ENCODE data around the gene HSD17B2.

Gene HSD17B2, protein sequence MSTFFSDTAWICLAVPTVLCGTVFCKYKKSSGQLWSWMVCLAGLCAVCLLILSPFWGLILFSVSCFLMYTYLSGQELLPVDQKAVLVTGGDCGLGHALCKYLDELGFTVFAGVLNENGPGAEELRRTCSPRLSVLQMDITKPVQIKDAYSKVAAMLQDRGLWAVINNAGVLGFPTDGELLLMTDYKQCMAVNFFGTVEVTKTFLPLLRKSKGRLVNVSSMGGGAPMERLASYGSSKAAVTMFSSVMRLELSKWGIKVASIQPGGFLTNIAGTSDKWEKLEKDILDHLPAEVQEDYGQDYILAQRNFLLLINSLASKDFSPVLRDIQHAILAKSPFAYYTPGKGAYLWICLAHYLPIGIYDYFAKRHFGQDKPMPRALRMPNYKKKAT

DNA sequence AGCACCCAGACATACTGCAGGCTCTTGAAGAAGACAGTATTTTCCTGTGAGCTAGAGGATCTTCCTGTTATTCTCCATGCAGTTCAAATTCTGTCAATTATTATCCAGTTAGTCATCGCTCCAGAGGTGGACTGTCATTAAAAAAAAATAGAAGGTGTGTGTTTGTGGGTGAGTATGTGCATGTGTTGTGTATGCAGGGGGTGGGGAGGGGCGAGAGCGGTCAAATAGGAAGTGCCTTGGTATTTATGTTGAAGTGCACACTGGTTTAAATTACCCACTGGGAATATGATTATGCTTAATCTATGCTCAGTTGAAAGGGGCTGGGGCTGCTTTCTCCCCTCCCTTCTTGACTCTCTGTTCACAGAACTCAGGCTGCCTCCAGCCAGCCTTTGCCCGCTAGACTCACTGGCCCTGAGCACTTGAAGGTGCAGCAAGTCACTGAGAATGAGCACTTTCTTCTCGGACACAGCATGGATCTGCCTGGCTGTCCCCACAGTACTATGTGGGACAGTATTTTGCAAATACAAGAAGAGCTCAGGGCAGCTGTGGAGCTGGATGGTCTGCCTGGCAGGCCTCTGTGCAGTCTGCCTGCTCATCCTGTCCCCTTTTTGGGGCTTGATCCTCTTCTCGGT lies at the start of gene HSD17B2:
HSD17B2 (plus strand) TSS at position 273 of the 632 bp plus-strand sequence; CDS start at position 445, 172 bp downstream.
- no peak for DNase-seq (ENCODE audit: low spot score)
- no peak within 1 kb of the TSS for H3K4me3 ChIP-seq
- no peak within 1 kb of the TSS for H3K27ac ChIP-seq
- TF ChIP-seq, protein P1, sequence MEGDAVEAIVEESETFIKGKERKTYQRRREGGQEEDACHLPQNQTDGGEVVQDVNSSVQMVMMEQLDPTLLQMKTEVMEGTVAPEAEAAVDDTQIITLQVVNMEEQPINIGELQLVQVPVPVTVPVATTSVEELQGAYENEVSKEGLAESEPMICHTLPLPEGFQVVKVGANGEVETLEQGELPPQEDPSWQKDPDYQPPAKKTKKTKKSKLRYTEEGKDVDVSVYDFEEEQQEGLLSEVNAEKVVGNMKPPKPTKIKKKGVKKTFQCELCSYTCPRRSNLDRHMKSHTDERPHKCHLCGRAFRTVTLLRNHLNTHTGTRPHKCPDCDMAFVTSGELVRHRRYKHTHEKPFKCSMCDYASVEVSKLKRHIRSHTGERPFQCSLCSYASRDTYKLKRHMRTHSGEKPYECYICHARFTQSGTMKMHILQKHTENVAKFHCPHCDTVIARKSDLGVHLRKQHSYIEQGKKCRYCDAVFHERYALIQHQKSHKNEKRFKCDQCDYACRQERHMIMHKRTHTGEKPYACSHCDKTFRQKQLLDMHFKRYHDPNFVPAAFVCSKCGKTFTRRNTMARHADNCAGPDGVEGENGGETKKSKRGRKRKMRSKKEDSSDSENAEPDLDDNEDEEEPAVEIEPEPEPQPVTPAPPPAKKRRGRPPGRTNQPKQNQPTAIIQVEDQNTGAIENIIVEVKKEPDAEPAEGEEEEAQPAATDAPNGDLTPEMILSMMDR (IDR thresholded peaks at IDR 0.05) = no peak

GRCh38 chr16:81987121-81987520 lies 47.9 kb upstream of the HSD17B2 start:
- no peak overlapping the region for H3K4me3 ChIP-seq
- H3K27ac ChIP-seq = no peak overlapping the region
- TF ChIP-seq, protein P1 (IDR thresholded peaks at IDR 0.05) = no peak
- no peak for DNase-seq (ENCODE audit: low spot score)

GRCh38 chr16:81987706-81988105 lies 47.3 kb upstream of the HSD17B2 start:
- TF ChIP-seq, protein P1 (IDR thresholded peaks at IDR 0.05) = no peak
- no peak overlapping the region for H3K4me3 ChIP-seq
- H3K27ac ChIP-seq = no peak overlapping the region
- no peak for DNase-seq (ENCODE audit: low spot score)

- Histone ChIP-seq H3K4me3 (no peak overlapping the region), H3K27ac (no peak overlapping the region)
- DNase-seq (ENCODE audit: low spot score) = no peak
- TF ChIP-seq, protein P1 (IDR thresholded peaks at IDR 0.05) = no peak
Observed at GRCh38 chr16:81992859-81993258, 42.2 kb upstream of the HSD17B2 start.

DNA sequence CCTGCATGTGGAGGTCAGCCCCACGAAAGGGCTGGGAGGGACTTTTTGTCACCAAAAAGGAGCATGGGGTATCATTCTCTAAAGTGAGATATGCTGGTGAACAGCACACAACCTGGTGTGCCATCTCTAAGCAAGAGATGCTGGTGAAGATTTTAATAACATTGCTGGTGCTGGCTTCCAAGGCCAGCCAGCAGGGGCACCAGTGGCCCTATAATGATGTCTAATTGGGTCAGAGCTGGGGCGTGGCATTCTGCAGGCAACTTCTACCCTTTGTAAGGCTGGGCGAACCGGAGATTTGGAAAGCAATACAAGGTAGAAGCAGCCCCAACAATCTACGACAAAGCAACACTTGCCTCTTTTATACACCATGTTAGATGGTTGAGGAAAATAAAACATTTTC lies 40.6 kb upstream of the HSD17B2 start:
- no peak for DNase-seq (ENCODE audit: low spot score)
- no peak overlapping the region for H3K4me3 ChIP-seq
- H3K27ac ChIP-seq = no peak overlapping the region
- TF ChIP-seq, protein P1 (IDR thresholded peaks at IDR 0.05) = no peak

GRCh38 chr16:81995651-81996050 lies 39.4 kb upstream of the HSD17B2 start:
- Histone ChIP-seq H3K27ac (no peak overlapping the region), H3K4me3 (no peak overlapping the region)
- TF ChIP-seq, protein P1 (IDR thresholded peaks at IDR 0.05) = no peak
- DNase-seq (ENCODE audit: low spot score) = no peak
